Activated CD8-positive, alpha-beta T cell treated with anti-CD3 and anti-CD28 coated beads for 36 hours (primary cell): ENCODE results near the gene SIRPA. TPM values are rescaled to one million over a fixed set of nuclear protein-coding genes. Genes with fewer than 3 reads are reported as not detected.

Experiments
- ATAC-seq: fragments of 200-7000 bp; cut with Tn5 transposase; one replicate; pipeline ENCODE4 v1.10.0; 2021; ENCODE audit warnings: mild to moderate bottlenecking, moderate library complexity
- CTCF ChIA-PET: fragments of 350-600 bp; sonication (Branson Sonifier 250); formaldehyde crosslinking; loops from one replicate; lab custom pipeline; 2021; ENCODE audit warnings: antibody characterized with exemption; lab: Charles Lee
- POLR2A ChIA-PET: fragments of 350-600 bp; sonication (Branson Sonifier 250); formaldehyde crosslinking; loops from one replicate; lab custom pipeline; 2021; ENCODE audit warnings: antibody characterized with exemption; lab: Charles Lee
- DNase-seq: peaks from one replicate; pipeline ENCODE4 v3.0.0-alpha.2; 2020
- H3K27ac Mint-ChIP-seq: one replicate; pipeline ENCODE4 v1.8.0; 2021; ENCODE audit warnings: mild to moderate bottlenecking, mixed read lengths
- H3K27me3 Mint-ChIP-seq: one replicate; pipeline ENCODE4 v1.8.0; 2021; ENCODE audit warnings: mixed read lengths
- H3K36me3 Mint-ChIP-seq: one replicate; pipeline ENCODE4 v1.8.0; 2021; ENCODE audit warnings: low read depth, mixed read lengths
- H3K4me1 Mint-ChIP-seq: one replicate; pipeline ENCODE4 v1.8.0; 2021; ENCODE audit warnings: low read depth, mixed read lengths
- H3K4me3 Mint-ChIP-seq: one replicate; pipeline ENCODE4 v1.8.0; 2021; ENCODE audit warnings: mild to moderate bottlenecking, moderate library complexity, mixed read lengths
- H3K9me3 Mint-ChIP-seq: one replicate; pipeline ENCODE4 v1.8.0; 2021; ENCODE audit warnings: mixed read lengths
- intact Hi-C: fragments of 100-400 bp; cut with micrococcal nuclease; formaldehyde crosslinking; loops from one replicate; pipeline ENCODE4 v1.10.0; 2022
- total RNA-seq, 2 experiments: library from RNA; stranded (reverse); gene quantifications; one replicate each; pipeline ENCODE4 v1.2.3, GENCODE V29; 2021
- TF ChIP-seq, protein P1 (sequence below): fragments of 200-600 bp; IDR thresholded peaks from one replicate; pipeline ENCODE4 v1.8.0; 2022; ENCODE audit warnings: antibody characterized with exemption, mild to moderate bottlenecking

Gene SIRPA
- total RNA-seq, 2 experiments from 2014 or later = 0.09 TPM

GRCh38 chr20:1922786-1923185 is 27.6 kb downstream of the SIRPA start:
- POLR2A ChIA-PET = no interaction called here
- no peak overlapping the region for H3K4me3 Mint-ChIP-seq
- H3K4me1 Mint-ChIP-seq = no peaks in the 10 kb centered on the region
- no peaks in the 10 kb centered on the region for H3K9me3 Mint-ChIP-seq
- no peak overlapping the region for H3K27ac Mint-ChIP-seq
- ATAC-seq = no peak
- TF ChIP-seq, protein P1, sequence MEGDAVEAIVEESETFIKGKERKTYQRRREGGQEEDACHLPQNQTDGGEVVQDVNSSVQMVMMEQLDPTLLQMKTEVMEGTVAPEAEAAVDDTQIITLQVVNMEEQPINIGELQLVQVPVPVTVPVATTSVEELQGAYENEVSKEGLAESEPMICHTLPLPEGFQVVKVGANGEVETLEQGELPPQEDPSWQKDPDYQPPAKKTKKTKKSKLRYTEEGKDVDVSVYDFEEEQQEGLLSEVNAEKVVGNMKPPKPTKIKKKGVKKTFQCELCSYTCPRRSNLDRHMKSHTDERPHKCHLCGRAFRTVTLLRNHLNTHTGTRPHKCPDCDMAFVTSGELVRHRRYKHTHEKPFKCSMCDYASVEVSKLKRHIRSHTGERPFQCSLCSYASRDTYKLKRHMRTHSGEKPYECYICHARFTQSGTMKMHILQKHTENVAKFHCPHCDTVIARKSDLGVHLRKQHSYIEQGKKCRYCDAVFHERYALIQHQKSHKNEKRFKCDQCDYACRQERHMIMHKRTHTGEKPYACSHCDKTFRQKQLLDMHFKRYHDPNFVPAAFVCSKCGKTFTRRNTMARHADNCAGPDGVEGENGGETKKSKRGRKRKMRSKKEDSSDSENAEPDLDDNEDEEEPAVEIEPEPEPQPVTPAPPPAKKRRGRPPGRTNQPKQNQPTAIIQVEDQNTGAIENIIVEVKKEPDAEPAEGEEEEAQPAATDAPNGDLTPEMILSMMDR = no peak
- CTCF ChIA-PET = interaction anchor here (1.0 kb wide), 1 partner anchor 13 kb away, joined by 3 read pairs; no protein-coding TSS in a partner anchor
- no peaks in the 10 kb centered on the region for H3K36me3 Mint-ChIP-seq
- no peaks in the 10 kb centered on the region for H3K27me3 Mint-ChIP-seq
- intact Hi-C loops = no loop called here
- no peak for DNase-seq

DNA sequence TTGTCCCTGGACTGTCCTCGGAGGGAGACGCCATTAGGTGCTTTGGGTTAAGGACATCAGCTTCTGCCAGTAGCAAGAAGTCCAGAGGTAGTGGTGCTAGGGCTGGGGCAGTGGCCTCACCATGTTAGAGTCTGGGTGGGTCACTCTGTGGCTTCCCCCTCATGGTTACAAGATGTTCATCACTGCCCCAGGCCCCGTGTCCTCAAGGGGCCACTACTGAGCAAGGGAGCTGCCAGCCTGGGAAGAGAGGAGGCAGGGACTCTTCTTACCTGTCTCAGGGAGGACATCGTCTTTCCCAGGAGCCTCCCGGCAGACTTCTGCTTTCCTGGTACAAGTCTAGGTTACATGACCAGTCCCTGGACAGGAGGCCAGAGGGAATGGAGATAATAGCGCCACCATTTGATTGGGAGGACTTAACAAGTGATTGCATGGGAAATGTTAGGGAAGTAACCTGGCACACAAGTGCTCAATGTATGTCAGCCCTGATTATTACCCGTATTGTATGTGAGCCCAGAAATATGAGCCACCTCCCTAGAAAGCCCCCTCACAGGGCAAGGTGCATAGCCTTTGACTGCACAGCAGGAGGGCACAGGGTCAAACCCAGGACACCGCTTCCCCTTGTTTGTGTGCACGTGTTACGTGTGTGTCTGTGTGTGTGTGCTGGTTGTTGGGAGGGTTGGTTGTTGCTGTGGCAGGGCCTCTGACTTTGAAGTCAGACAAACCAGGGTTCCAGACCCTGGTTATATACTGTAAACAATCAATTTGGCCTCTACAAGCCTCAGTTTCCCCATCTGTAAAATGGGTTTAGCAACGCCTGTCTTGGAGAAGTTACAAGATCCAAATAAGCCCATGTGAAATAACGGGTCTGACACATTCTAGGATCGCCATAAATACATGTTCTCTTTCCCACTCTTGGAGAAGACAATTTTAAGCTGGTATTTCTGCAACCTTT is 30.0 kb downstream of the SIRPA start:
- intact Hi-C loops = no loop called here
- Mint-ChIP-seq H3K36me3 (no peaks in the 10 kb centered on the region), H3K27me3 (peaks cover 8% of the 10 kb centered on the region), H3K4me1 (no peaks in the 10 kb centered on the region), H3K27ac (no peak overlapping the region), H3K9me3 (no peaks in the 10 kb centered on the region), H3K4me3 (no peak overlapping the region)
- TF ChIP-seq, protein P1 = no peak
- ATAC-seq (no peak), DNase-seq (no peak)
- CTCF ChIA-PET = no interaction called here
- POLR2A ChIA-PET = no interaction called here

DNA sequence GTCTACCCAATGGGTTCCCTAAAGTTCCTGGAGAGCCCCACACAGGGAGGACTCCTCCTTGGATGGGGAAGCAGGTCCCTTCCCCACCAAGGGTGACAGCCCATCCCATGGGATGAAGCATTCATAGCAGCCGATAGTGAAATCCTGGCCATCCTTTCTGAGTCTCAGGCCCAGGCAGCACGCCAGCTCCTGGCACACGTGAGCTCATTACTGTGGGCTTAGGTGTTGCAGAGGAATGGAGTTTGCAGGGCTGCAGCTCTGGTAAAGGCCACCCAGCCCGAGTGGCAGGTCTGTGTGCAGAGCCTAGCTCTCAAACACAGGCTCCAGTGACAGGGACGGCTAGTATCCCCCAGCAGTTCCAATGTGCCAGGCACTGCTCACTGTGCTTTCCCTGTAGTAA is 31.0 kb downstream of the SIRPA start:
- Mint-ChIP-seq H3K4me1 (no peaks in the 10 kb centered on the region), H3K36me3 (no peaks in the 10 kb centered on the region), H3K9me3 (no peaks in the 10 kb centered on the region), H3K27ac (no peak overlapping the region), H3K4me3 (no peak overlapping the region), H3K27me3 (peaks cover 10% of the 10 kb centered on the region)
- POLR2A ChIA-PET = no interaction called here
- intact Hi-C loops = no loop called here
- TF ChIP-seq, protein P1 = no peak
- no peak for DNase-seq
- ATAC-seq = no peak
- CTCF ChIA-PET = no interaction called here

- peaks cover 13% of the 10 kb centered on the region for H3K27me3 Mint-ChIP-seq
- H3K4me3 Mint-ChIP-seq = no peak overlapping the region
- no peaks in the 10 kb centered on the region for H3K36me3 Mint-ChIP-seq
- TF ChIP-seq, protein P1 = no peak
- no peak for DNase-seq
- no peaks in the 10 kb centered on the region for H3K9me3 Mint-ChIP-seq
- no peak for ATAC-seq
- ChIA-PET CTCF (no interaction called here), POLR2A (no interaction called here)
- H3K4me1 Mint-ChIP-seq = no peaks in the 10 kb centered on the region
- H3K27ac Mint-ChIP-seq = no peak overlapping the region
- intact Hi-C loops = no loop called here
These were observed 32.0 kb downstream of the SIRPA start for GRCh38 chr20:1927217-1927616.

DNA sequence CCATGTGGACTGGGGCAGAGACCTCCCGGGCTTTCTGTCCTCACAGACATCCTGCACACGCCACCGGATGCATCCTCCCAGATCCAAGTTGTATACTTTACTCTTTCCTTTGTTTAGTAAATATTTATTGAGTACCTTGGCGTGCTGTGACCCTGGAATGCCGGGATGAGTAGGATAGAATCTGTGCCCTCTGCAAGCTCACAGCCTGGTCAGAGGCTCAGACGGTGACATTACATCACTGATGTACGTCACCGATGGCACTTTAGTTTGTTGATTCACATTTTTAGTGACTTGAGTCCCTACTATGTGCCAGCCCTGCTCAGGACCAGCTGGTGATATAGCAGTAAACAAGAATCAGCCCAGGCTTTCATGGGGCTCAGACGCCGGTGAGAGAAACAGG is 32.9 kb downstream of the SIRPA start:
- no peaks in the 10 kb centered on the region for H3K36me3 Mint-ChIP-seq
- H3K4me1 Mint-ChIP-seq = no peaks in the 10 kb centered on the region
- intact Hi-C loops = no loop called here
- TF ChIP-seq, protein P1 = no peak
- DNase-seq = no peak
- no peaks in the 10 kb centered on the region for H3K9me3 Mint-ChIP-seq
- no peak overlapping the region for H3K27ac Mint-ChIP-seq
- no peak overlapping the region for H3K4me3 Mint-ChIP-seq
- POLR2A ChIA-PET = no interaction called here
- no peak for ATAC-seq
- CTCF ChIA-PET = no interaction called here
- H3K27me3 Mint-ChIP-seq = peaks cover 18% of the 10 kb centered on the region
